ENCODE results near the gene PPIP5K1. TPM values are rescaled to one million over a fixed set of nuclear protein-coding genes. Genes with fewer than 3 reads are reported as not detected.

PPIP5K1 gene
- total and polyA plus RNA-seq, 2 of the 4 experiments (the other 2 are of a cell fraction), result 12.7 to 14.2 TPM

- H2BK15ac ChIP-seq (ENCODE audit: low read depth, low read length), result peak overlapping the region; percentile 75; the same call in 1 of the 3 replicates
- H3K9me3 ChIP-seq (ENCODE audit: control insufficient read depth, insufficient read depth, low read length), result no peaks in the 10 kb centered on the region
- H3K14ac ChIP-seq (replicated peaks; ENCODE audit: low read depth, low read length), result peak overlapping the region; percentile 76
- no peaks in the 10 kb centered on the region for H3K36me3 ChIP-seq (ENCODE audit: control insufficient read depth, insufficient read depth, low read length)
- peak overlapping the region; percentile 94 for H2AK9ac ChIP-seq (replicated peaks; ENCODE audit: low read depth, low read length, poor library complexity)
- peak overlapping the region; percentile 54 for H3K4me3 ChIP-seq (ENCODE audit: insufficient read depth, low read depth, low read length)
- H2BK5ac ChIP-seq (ENCODE audit: low read depth, low read length, poor library complexity, severe bottlenecking), result peak overlapping the region; percentile 82
- peaks cover 16% of the 10 kb centered on the region for H3K4me1 ChIP-seq (ENCODE audit: control insufficient read depth, insufficient read depth, low read length)
- peak overlapping the region; percentile 50 to 88 for H4K8ac ChIP-seq (ENCODE audit: low read depth in 2 of 2, low read length in 2 of 2)
- peak; percentile 96 for ATAC-seq (ENCODE audit: low read depth)
- H4K91ac ChIP-seq (ENCODE audit: insufficient read depth, low read depth, low read length), result peak overlapping the region; percentile 78
- in situ Hi-C loops (cut with MboI; ENCODE audit: low sequenced_read_pairs), result no loop called here
- peak overlapping the region; percentile 85 for H3K23ac ChIP-seq (ENCODE audit: low read depth, low read length)
- TF ChIP-seq SMC3 (IDR thresholded peaks at IDR 0.05; ENCODE audit: low read depth, low read length) (no peak), MAZ (IDR thresholded peaks at IDR 0.05; ENCODE audit: borderline replicate concordance, low read depth, low read length) (0 out of 2 replicates have a peak, but pooled peaks have one; percentile 66), POLR2A (IDR thresholded peaks at IDR 0.05; ENCODE audit: low read depth, low read length) (peak; percentile 35; the same call in 1 of the 2 replicates), BHLHE40 (IDR thresholded peaks at IDR 0.05; ENCODE audit: low read depth, low read length) (peak; percentile 88), USF2 (IDR thresholded peaks at IDR 0.05; ENCODE audit: low read depth, low read length) (peak; percentile 78), MXI1 (IDR thresholded peaks at IDR 0.05; ENCODE audit: borderline replicate concordance, low read depth, low read length) (peak; percentile 95), CEBPB (IDR thresholded peaks at IDR 0.05; ENCODE audit: low read depth, low read length) (no peak), CTCF (conservative IDR thresholded peaks at IDR 0.05; ENCODE audit: low read depth, low read length) (peak; percentile 41)
- H4K20me1 ChIP-seq (ENCODE audit: insufficient read depth, low read length), result no peaks in the 10 kb centered on the region
- peaks cover 17% of the 10 kb centered on the region for H3K9me1 ChIP-seq (ENCODE audit: insufficient read depth, low read length)
- H3K9ac ChIP-seq (ENCODE audit: low read depth, low read length), result peak overlapping the region; percentile 70
- DNase-seq, result peak; percentile 98
- ChIA-PET CTCF (interaction anchor here (1.5 to 1.9 kb wide), 3 partner anchors 11 to 138 kb away, joined by 3 to 4 read pairs (median 3); no protein-coding TSS in a partner anchor), POLR2A (ENCODE audit: unreplicated experiment) (interaction anchor here (0.9 kb wide), 1 partner anchor 9 kb away, joined by 3 read pairs; no protein-coding TSS in a partner anchor)
- peaks cover 0 to 15% of the 10 kb centered on the region in 2 experiments; a peak in 3 of 4 replicates for H3K79me1 ChIP-seq (ENCODE audit: low read depth in 1 of 2, low read length in 2 of 2)
- H3K4ac ChIP-seq (ENCODE audit: low read depth, low read length), result peak overlapping the region; percentile 83
- peak overlapping the region; percentile 55 for H3K18ac ChIP-seq (ENCODE audit: low read depth, low read length)
- H3K27ac ChIP-seq (ENCODE audit: insufficient read depth, low read length), result peak overlapping the region; percentile 78
- H2BK20ac ChIP-seq (ENCODE audit: low read depth, low read length), result peak overlapping the region; percentile 57; the same call in 1 of the 2 replicates
- dilution Hi-C loops (cut with HindIII; ENCODE audit: low sequenced_read_pairs, unreplicated experiment), result no loop called here
- intact Hi-C loops (cut with micrococcal nuclease), result loop anchor here (2.0 to 10.0 kb wide), 2 partner anchors 70 to 264 kb away; partner anchors contain the start of gene ELL3
- no peaks in the 10 kb centered on the region for H3K27me3 ChIP-seq (ENCODE audit: control insufficient read depth, insufficient read depth, low read length)
- peak overlapping the region; percentile 95 for H2AFZ ChIP-seq (replicated peaks; ENCODE audit: low read length, poor library complexity)
- peak overlapping the region; percentile 77 for H3K56ac ChIP-seq (ENCODE audit: extremely low read depth, insufficient read depth, low read length)
- peak overlapping the region; percentile 70 for H2BK120ac ChIP-seq (ENCODE audit: low read depth, low read length)
- peak overlapping the region; percentile 30; the same call in 1 of the 2 replicates for H2AK5ac ChIP-seq (ENCODE audit: low read depth, low read length)
- peak overlapping the region; percentile 83 for H3K4me2 ChIP-seq (ENCODE audit: low read depth, low read length)
- BruUV-seq (replicated peaks), result no TSS peak
- H4K5ac ChIP-seq (ENCODE audit: low read depth, low read length), result peak overlapping the region; percentile 27
- WGBS, 2 experiments (ENCODE audit: extremely low coverage in 2 of 2, insufficient read length in 1 of 2), result 1% methylated on average over 23 of the region's 41 CpGs; no CpG with 5 or more reads in 1 of the 2 experiments
These were observed 79.6 kb downstream of the PPIP5K1 start for GRCh38 chr15:43510200-43511011.
